Activated CD4-positive, alpha-beta T cell treated with anti-CD3 and anti-CD28 coated beads, Interleukin-2, amount 50 U/mL, for 4 hours (primary cell): ENCODE results near the gene TFF2.

ENCODE experiments used
- DNase-seq, 2 experiments: peaks; one replicate each; pipeline ENCODE4 v3.0.0-alpha.2; 2020

The TFF2 gene

GRCh38 chr21:42317826-42318746 lies 32.7 kb downstream of the TFF2 start:
- DNase-seq = no peak

GRCh38 chr21:42317341-42317741 lies 33.5 kb downstream of the TFF2 start:
- DNase-seq = no peak

- no peak for DNase-seq
Measured at GRCh38 chr21:42316891-42317290, 33.9 kb downstream of the TFF2 start.

GRCh38 chr21:42315296-42315891 lies 35.4 kb downstream of the TFF2 start, which contains the start of gene TFF3:
TFF3 (minus strand) TSS chr21:42315409; CDS start chr21:42315374, 35 bp downstream.
- DNase-seq = no peak

- no peak for DNase-seq
Measured at GRCh38 chr21:42314616-42315295, 36.0 kb downstream of the TFF2 start.

GRCh38 chr21:42313501-42313969 lies 37.3 kb downstream of the TFF2 start:
- DNase-seq = no peak

- no peak for DNase-seq
Measured at GRCh38 chr21:42312626-42313104, 38.1 kb downstream of the TFF2 start.

- DNase-seq = no peak
Measured at GRCh38 chr21:42311816-42312625, 38.8 kb downstream of the TFF2 start.

GRCh38 chr21:42311160-42311559 lies 39.6 kb downstream of the TFF2 start:
- no peak for DNase-seq

- no peak for DNase-seq
Measured at GRCh38 chr21:42310411-42311001, 40.3 kb downstream of the TFF2 start.

GRCh38 chr21:42309753-42310213 lies 41.0 kb downstream of the TFF2 start:
- peak; percentile 62 to 68 for DNase-seq

- DNase-seq = no peak
Measured at GRCh38 chr21:42308914-42309752, 41.7 kb downstream of the TFF2 start.

- DNase-seq = no peak
Measured at GRCh38 chr21:42308161-42308913, 42.5 kb downstream of the TFF2 start.

- no peak for DNase-seq
Measured at GRCh38 chr21:42307106-42307505, 43.7 kb downstream of the TFF2 start.

- no peak for DNase-seq
Measured at GRCh38 chr21:42306366-42307035, 44.3 kb downstream of the TFF2 start.

- DNase-seq = no peak
Measured at GRCh38 chr21:42305707-42306147, 45.1 kb downstream of the TFF2 start.

- DNase-seq = no peak
Measured at GRCh38 chr21:42304556-42305454, 46.0 kb downstream of the TFF2 start.

- no peak for DNase-seq
Measured at GRCh38 chr21:42303443-42303842, 47.4 kb downstream of the TFF2 start.
